Naive thymus-derived CD8-positive, alpha-beta T cell (primary cell): ENCODE measurements around the gene NFATC2. TPM values are rescaled to one million over a fixed set of nuclear protein-coding genes. Genes with fewer than 3 reads are reported as not detected.
"Not testable (repeated sequence)": the region's sequence is repeated elsewhere in the genome, so short reads cannot be mapped to it uniquely, and the experiment has no call there.

Experiments
- ATAC-seq, 2 donors: fragments of 150-1000 bp; cut with Tn5 transposase in 1 of 2; sonication (Bioruptor Pico), chemical (Tn5 transposase) in 1 of 2; 1 replicate in 1 of 2; 2 replicates in 1 of 2; pipeline ENCODE4 v1.10.0; 2021; ENCODE audit warnings: mild to moderate bottlenecking in 2 of 2, moderate library complexity in 2 of 2
- POLR2A ChIA-PET: fragments of 350-600 bp; sonication (Branson Sonifier 250); formaldehyde crosslinking; loops from one replicate; lab custom pipeline; 2021; ENCODE audit warnings: antibody characterized with exemption; lab: Charles Lee
- DNase-seq, 10 donors: peaks; one replicate each; pipeline versions ENCODE4 v3.0.0 to v3.0.0-alpha.2; 2020 to 2022
- H3K27ac Mint-ChIP-seq, 10 donors: one replicate each; pipeline ENCODE4 v1.8.0; 2020 to 2022; ENCODE audit warnings: mild to moderate bottlenecking in 10 of 10, mixed read lengths in 10 of 10, moderate library complexity in 4 of 10, inconsistent platforms in 1 of 10
- H3K27me3 Mint-ChIP-seq, 5 donors: one replicate each; pipeline ENCODE4 v1.8.0; 2021 to 2022; ENCODE audit warnings: mixed read lengths in 5 of 5
- H3K36me3 Mint-ChIP-seq, 3 donors: one replicate each; pipeline ENCODE4 v1.8.0; 2020 to 2022; ENCODE audit warnings: mixed read lengths in 3 of 3, mild to moderate bottlenecking in 2 of 3, inconsistent platforms in 1 of 3
- H3K4me1 Mint-ChIP-seq, 4 donors: one replicate each; pipeline ENCODE4 v1.8.0; 2021 to 2022; ENCODE audit warnings: mixed read lengths in 4 of 4
- H3K4me3 Mint-ChIP-seq, 10 donors: one replicate each; pipeline ENCODE4 v1.8.0; 2020 to 2022; ENCODE audit warnings: mild to moderate bottlenecking in 10 of 10, mixed read lengths in 10 of 10, moderate library complexity in 6 of 10, inconsistent platforms in 1 of 10
- H3K9me3 Mint-ChIP-seq, 9 donors: one replicate each; pipeline ENCODE4 v1.8.0; 2020 to 2022; ENCODE audit warnings: mixed read lengths in 9 of 9, mild to moderate bottlenecking in 3 of 9, inconsistent platforms in 1 of 9, moderate library complexity in 1 of 9
- polyA plus RNA-seq, 3 donors: library from polyadenylated mRNA; unstranded; fragments of 300-500 nt; fragmentation: Illumina TruSeq; gene quantifications; one replicate each; pipeline ENCODE4 v1.2.3, GENCODE V29; 2021
- total RNA-seq, 8 experiments: library from RNA in 2 of 8; stranded (reverse) in 2 of 8; gene quantifications; one replicate each; pipeline ENCODE4 v1.2.3 and lab custom pipeline; 2021 to 2026

The NFATC2 gene
- total and polyA plus RNA-seq, 5 experiments from 2014 or later = 14.5 to 36.3 (median 23.8) TPM

GRCh38 chr20:51488331-51488730 lies 54.2 kb downstream of the NFATC2 start:
- peaks cover 29 to 68% (median 62%) of the 10 kb centered on the region in 4 donors for H3K4me1 Mint-ChIP-seq
- no peaks in the 10 kb centered on the region for H3K27me3 Mint-ChIP-seq
- H3K9me3 Mint-ChIP-seq = no peaks in the 10 kb centered on the region
- peaks cover 0 to 45% (median 14%) of the 10 kb centered on the region in 3 donors for H3K36me3 Mint-ChIP-seq
- POLR2A ChIA-PET = no interaction called here
- no peak overlapping the region for H3K4me3 Mint-ChIP-seq
- ATAC-seq = no peak
- DNase-seq = no peak
- peak overlapping the region in 2 of 10 donors; percentile 50 to 75 for H3K27ac Mint-ChIP-seq

GRCh38 chr20:51487565-51488268 lies 54.8 kb downstream of the NFATC2 start:
- H3K9me3 Mint-ChIP-seq = no peaks in the 10 kb centered on the region
- H3K27ac Mint-ChIP-seq = peak overlapping the region in 1 of 10 donors; percentile 50
- peaks cover 0 to 45% (median 14%) of the 10 kb centered on the region in 3 donors for H3K36me3 Mint-ChIP-seq

GRCh38 chr20:51487076-51487475 lies 55.4 kb downstream of the NFATC2 start:
- DNase-seq (no peak), ATAC-seq (no peak)
- Mint-ChIP-seq H3K4me1 (peaks cover 31 to 65% (median 61%) of the 10 kb centered on the region in 4 donors), H3K27ac (peak overlapping the region in 1 of 10 donors; percentile 67), H3K36me3 (peaks cover 0 to 45% (median 14%) of the 10 kb centered on the region in 3 donors), H3K9me3 (no peaks in the 10 kb centered on the region), H3K4me3 (no peak overlapping the region), H3K27me3 (no peaks in the 10 kb centered on the region)
- POLR2A ChIA-PET = no interaction called here

More at GRCh38 chr20:51487565-51488268, 54.8 kb downstream of the NFATC2 start:
- Mint-ChIP-seq H3K4me1 (peaks cover 29 to 65% (median 62%) of the 10 kb centered on the region in 4 donors), H3K4me3 (no peak overlapping the region), H3K27me3 (no peaks in the 10 kb centered on the region)
- POLR2A ChIA-PET = no interaction called here
- no peak for ATAC-seq
- DNase-seq = no peak

- peaks cover 35 to 65% (median 61%) of the 10 kb centered on the region in 4 donors for H3K4me1 Mint-ChIP-seq
- no peak overlapping the region for H3K4me3 Mint-ChIP-seq
- H3K27me3 Mint-ChIP-seq = no peaks in the 10 kb centered on the region
- H3K27ac Mint-ChIP-seq = peak overlapping the region in 5 of 10 donors; percentile 32 to 67 (median 43)
- no peak for DNase-seq
- no peak for ATAC-seq
- H3K9me3 Mint-ChIP-seq = no peaks in the 10 kb centered on the region
- POLR2A ChIA-PET = interaction anchor here (1.3 kb wide), 1 partner anchor 14 kb away, joined by 3 read pairs; no protein-coding TSS in a partner anchor
- H3K36me3 Mint-ChIP-seq = peaks cover 0 to 45% (median 14%) of the 10 kb centered on the region in 3 donors
Observed at GRCh38 chr20:51486197-51487005, 56.1 kb downstream of the NFATC2 start.

- Mint-ChIP-seq H3K9me3 (no peaks in the 10 kb centered on the region), H3K27ac (peak overlapping the region in 3 of 10 donors; percentile 25 to 76 (median 25)), H3K4me1 (peaks cover 44 to 66% (median 64%) of the 10 kb centered on the region in 4 donors), H3K27me3 (no peaks in the 10 kb centered on the region), H3K4me3 (no peak overlapping the region), H3K36me3 (peaks cover 0 to 43% (median 10%) of the 10 kb centered on the region in 3 donors)
- POLR2A ChIA-PET = interaction anchor here (1.3 to 1.6 kb wide), 2 partner anchors 16 to 58 kb away, joined by 3 to 4 read pairs; partner anchors contain the start of gene NFATC2
- no peak for DNase-seq
- no peak for ATAC-seq
Observed at GRCh38 chr20:51484831-51485230, 57.7 kb downstream of the NFATC2 start.

GRCh38 chr20:51484141-51484815 lies 58.2 kb downstream of the NFATC2 start:
- Mint-ChIP-seq H3K9me3 (no peaks in the 10 kb centered on the region), H3K36me3 (peaks cover 0 to 44% (median 10%) of the 10 kb centered on the region in 3 donors), H3K27ac (peak overlapping the region in 6 of 10 donors; percentile 27 to 76 (median 68)), H3K4me1 (peaks cover 40 to 66% (median 63%) of the 10 kb centered on the region in 4 donors), H3K27me3 (no peaks in the 10 kb centered on the region), H3K4me3 (peak overlapping the region in 1 of 10 donors; percentile 22)
- POLR2A ChIA-PET = interaction anchor here (1.6 kb wide), 1 partner anchor 58 kb away, joined by 4 read pairs; the partner anchor contains the start of gene NFATC2
- ATAC-seq = no peak
- DNase-seq = no peak

- DNase-seq (no peak), ATAC-seq (no peak)
- no peaks in the 10 kb centered on the region for H3K9me3 Mint-ChIP-seq
- peak overlapping the region in 4 of 10 donors; percentile 20 to 72 (median 50) for H3K27ac Mint-ChIP-seq
- H3K27me3 Mint-ChIP-seq = no peaks in the 10 kb centered on the region
- POLR2A ChIA-PET = no interaction called here
- H3K36me3 Mint-ChIP-seq = peaks cover 0 to 46% (median 14%) of the 10 kb centered on the region in 3 donors
- no peak overlapping the region for H3K4me3 Mint-ChIP-seq
- H3K4me1 Mint-ChIP-seq = peaks cover 41 to 76% (median 70%) of the 10 kb centered on the region in 4 donors
Observed at GRCh38 chr20:51482836-51483473, 59.6 kb downstream of the NFATC2 start.

- Mint-ChIP-seq H3K27me3 (no peaks in the 10 kb centered on the region), H3K36me3 (peaks cover 4 to 42% (median 20%) of the 10 kb centered on the region in 3 donors), H3K4me3 (peak overlapping the region; percentile 25 to 77 (median 54)), H3K27ac (peak overlapping the region in 9 of 10 donors; percentile 64 to 92 (median 79)), H3K9me3 (peaks cover 0 to 2% (median 0%) of the 10 kb centered on the region in 9 donors), H3K4me1 (peaks cover 45 to 78% (median 77%) of the 10 kb centered on the region in 4 donors)
- ATAC-seq = peak; percentile 54 to 69
- POLR2A ChIA-PET = interaction anchor here (0.7 to 1.2 kb wide), 5 partner anchors 8 to 96 kb away, joined by 3 read pairs; no protein-coding TSS in a partner anchor
- DNase-seq = peak in 3 of 10 donors; percentile 15 to 36 (median 28)
Observed at GRCh38 chr20:51481341-51481914, 61.1 kb downstream of the NFATC2 start.

- peak overlapping the region; percentile 46 to 92 (median 78) for H3K27ac Mint-ChIP-seq
- H3K27me3 Mint-ChIP-seq = no peaks in the 10 kb centered on the region
- no peak for DNase-seq
- peak in 1 of 2 donors; percentile 23 for ATAC-seq
- H3K4me3 Mint-ChIP-seq = peak overlapping the region in 8 of 10 donors; percentile 44 to 78 (median 58)
- H3K9me3 Mint-ChIP-seq = peaks cover 0 to 2% (median 0%) of the 10 kb centered on the region in 9 donors
- H3K36me3 Mint-ChIP-seq = peaks cover 4 to 37% (median 13%) of the 10 kb centered on the region in 3 donors
- POLR2A ChIA-PET = interaction anchor here (0.7 to 1.2 kb wide), 4 partner anchors 10 to 95 kb away, joined by 3 to 4 read pairs (median 3); partner anchors contain the start of gene NFATC2
- peaks cover 46 to 78% (median 76%) of the 10 kb centered on the region in 4 donors for H3K4me1 Mint-ChIP-seq
Observed at GRCh38 chr20:51480507-51481270, 61.8 kb downstream of the NFATC2 start.

GRCh38 chr20:51476106-51476505 lies 66.4 kb downstream of the NFATC2 start:
- Mint-ChIP-seq H3K27ac (peak overlapping the region in 4 of 10 donors; percentile 33 to 68 (median 62)), H3K4me1 (peaks cover 32 to 57% (median 47%) of the 10 kb centered on the region in 4 donors), H3K36me3 (peaks cover 4 to 64% (median 31%) of the 10 kb centered on the region in 3 donors)
- H3K9me3 Mint-ChIP-seq, DNase-seq, H3K27me3 Mint-ChIP-seq, POLR2A ChIA-PET, ATAC-seq, H3K4me3 Mint-ChIP-seq: not testable (repeated sequence)
